Natural killer cell treated with Interleukin-12 subunit alpha and Interleukin-12 subunit beta and Interleukin-15 and Interleukin-18, amount 100 ng/mL, for 72 hours (primary cell): Measurements from ENCODE around the gene GOLGA6A. TPM values are rescaled to one million over a fixed set of nuclear protein-coding genes. Genes with fewer than 3 reads are reported as not detected.
"Not testable (repeated sequence)": the region's sequence is repeated elsewhere in the genome, so short reads cannot be mapped to it uniquely, and the experiment has no call there.

Source experiments
- ATAC-seq, 2 donors: fragments of 150-1000 bp; cut with Tn5 transposase in 1 of 2; sonication (Bioruptor Pico), chemical (Tn5 transposase) in 1 of 2; 2 replicates each; pipeline ENCODE4 v1.10.0; 2021
- DNase-seq: peaks from one replicate; pipeline ENCODE4 v3.0.0; 2022; ENCODE audit warnings: low spot score
- H3K27ac Mint-ChIP-seq, 2 donors: 1 replicate in 1 of 2; 2 replicates in 1 of 2; pipeline ENCODE4 v1.8.0; 2022; ENCODE audit warnings: mixed read lengths in 2 of 2, mild to moderate bottlenecking in 1 of 2, moderate library complexity in 1 of 2
- H3K27me3 Mint-ChIP-seq, 2 donors: 1 replicate in 1 of 2; 2 replicates in 1 of 2; pipeline ENCODE4 v1.8.0; 2022; ENCODE audit warnings: mixed read lengths in 2 of 2
- H3K36me3 Mint-ChIP-seq: one replicate; pipeline ENCODE4 v1.8.0; 2022; ENCODE audit warnings: mixed read lengths
- H3K4me1 Mint-ChIP-seq, 2 donors: 1 replicate in 1 of 2; 2 replicates in 1 of 2; pipeline ENCODE4 v1.8.0; 2022; ENCODE audit warnings: low read depth in 2 of 2, mixed read lengths in 2 of 2, mild to moderate bottlenecking in 1 of 2
- H3K4me3 Mint-ChIP-seq: one replicate; pipeline ENCODE4 v1.8.0; 2022; ENCODE audit warnings: mixed read lengths
- H3K9me3 Mint-ChIP-seq: 2 replicates; pipeline ENCODE4 v1.8.0; 2022; ENCODE audit warnings: mixed read lengths
- total RNA-seq, 2 donors: library from RNA; stranded (reverse); gene quantifications; one replicate each; pipeline ENCODE4 v1.2.3, GENCODE V29; 2022

The GOLGA6A gene
- total RNA-seq, 2 donors from 2014 or later, result not detected

DNA sequence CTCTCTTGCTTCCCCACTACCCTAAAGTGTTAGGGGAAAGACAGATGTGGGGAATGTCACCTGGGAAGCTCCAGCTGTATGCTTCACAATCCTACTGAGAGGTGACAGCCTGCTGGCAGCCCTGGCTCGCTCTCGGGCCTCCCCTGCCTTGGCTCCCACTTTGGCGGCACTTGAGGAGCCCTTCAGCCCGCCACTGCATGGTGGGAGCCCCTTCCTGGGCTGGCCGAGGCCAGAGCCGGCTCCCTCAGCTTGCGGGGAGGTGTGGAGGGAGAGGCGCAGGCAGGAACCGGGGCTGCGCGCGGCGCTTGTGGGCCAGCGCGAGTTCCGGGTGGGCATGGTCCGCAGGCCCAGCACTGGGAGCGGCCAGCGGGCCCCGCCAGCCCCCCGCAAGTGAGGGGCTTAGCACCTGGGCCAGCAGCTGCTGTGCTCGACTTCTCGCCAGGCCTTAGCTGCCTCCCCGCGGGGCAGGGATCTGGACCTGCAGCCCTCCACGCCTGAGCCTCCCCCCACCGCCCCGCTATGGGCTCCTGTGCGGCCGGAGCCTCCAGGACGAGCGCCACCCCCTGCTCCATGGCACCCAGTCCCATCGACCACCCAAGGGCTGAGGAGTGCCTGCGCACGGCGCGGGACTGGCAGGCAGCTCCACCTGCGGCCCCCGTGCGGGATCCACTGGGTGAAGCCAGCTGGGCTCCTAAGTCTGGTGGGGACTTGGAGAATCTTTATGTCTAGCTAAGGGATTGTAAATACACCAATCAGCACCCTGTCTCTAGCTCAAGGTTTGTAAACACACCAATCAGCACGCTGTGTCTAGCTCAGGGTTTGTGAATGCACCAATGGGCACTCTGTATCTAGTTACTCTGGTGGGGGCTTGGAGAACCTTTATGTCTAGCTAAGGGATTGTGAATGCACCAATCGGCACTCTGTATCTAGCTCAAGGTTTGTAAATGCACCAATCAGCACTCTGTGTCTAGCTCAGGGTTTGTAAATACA, 29.8 kb downstream of the GOLGA6A start:
- H3K27ac Mint-ChIP-seq, H3K27me3 Mint-ChIP-seq, H3K36me3 Mint-ChIP-seq, H3K4me3 Mint-ChIP-seq, ATAC-seq, DNase-seq, H3K9me3 Mint-ChIP-seq: not testable (repeated sequence)
- peaks cover 5 to 12% of the 10 kb centered on the region in 2 donors for H3K4me1 Mint-ChIP-seq

DNA sequence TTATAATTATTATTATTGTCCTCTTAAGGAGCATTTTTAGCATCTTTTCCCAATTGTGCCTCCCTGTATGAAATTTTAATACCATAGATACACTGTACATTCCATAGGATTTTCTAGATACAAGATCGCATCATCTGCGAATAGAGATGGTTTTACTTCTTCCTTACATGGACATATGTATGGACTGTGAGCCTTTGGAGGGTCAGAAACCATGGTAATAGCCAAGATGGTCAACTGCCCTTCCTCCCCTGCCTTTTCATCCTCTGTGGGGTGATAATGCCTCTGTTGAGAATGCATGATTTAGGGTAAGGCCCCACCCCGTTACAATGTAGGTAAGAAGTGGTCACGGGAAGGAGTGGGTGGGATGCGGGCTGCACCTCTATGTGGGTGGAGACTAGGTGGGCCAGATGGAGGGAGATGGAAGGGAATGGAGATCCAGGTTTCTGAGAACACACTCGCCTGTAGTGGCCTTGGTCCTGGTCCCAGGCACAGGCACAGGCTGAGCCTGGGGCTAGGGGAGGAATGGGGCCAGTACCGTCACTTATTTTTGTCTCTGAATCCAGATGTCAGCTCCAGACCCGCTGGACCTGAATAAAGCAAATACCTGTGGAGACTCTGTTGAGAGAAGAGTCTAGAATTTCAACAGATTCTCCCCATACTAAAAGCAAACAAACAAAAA, 31.7 kb downstream of the GOLGA6A start:
- H3K36me3 Mint-ChIP-seq, result no peaks in the 10 kb centered on the region
- peaks cover 5 to 12% of the 10 kb centered on the region in 2 donors for H3K4me1 Mint-ChIP-seq
- no peak overlapping the region for H3K27ac Mint-ChIP-seq
- H3K27me3 Mint-ChIP-seq, result no peaks in the 10 kb centered on the region
- H3K9me3 Mint-ChIP-seq, result no peaks in the 10 kb centered on the region
- no peak overlapping the region for H3K4me3 Mint-ChIP-seq
- ATAC-seq (no peak), DNase-seq (no peak)

DNA sequence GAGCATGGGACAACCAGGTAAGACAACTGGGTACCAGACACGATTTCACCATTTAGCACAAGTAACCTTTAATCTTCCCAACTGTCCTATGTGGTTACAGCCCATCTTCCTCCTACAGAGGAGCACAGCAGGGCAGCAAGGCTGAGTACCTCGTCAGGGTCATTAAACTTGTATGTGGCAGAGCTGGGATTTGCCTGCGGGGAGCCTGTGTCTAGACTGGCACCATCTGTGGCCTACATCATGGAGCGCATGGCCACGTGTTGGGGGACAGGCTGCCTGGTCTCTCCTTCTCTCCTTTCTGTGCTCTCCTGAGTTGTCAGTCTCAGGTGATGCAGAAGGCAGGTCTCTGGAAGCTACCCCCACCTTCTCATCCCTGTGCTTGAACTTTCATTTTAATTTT, 32.2 kb downstream of the GOLGA6A start:
- Mint-ChIP-seq H3K9me3 (no peaks in the 10 kb centered on the region), H3K4me1 (peaks cover 7 to 12% of the 10 kb centered on the region in 2 donors), H3K36me3 (no peaks in the 10 kb centered on the region), H3K27ac (no peak overlapping the region), H3K4me3 (no peak overlapping the region), H3K27me3 (no peaks in the 10 kb centered on the region)
- ATAC-seq, result no peak
- DNase-seq, result no peak

DNA sequence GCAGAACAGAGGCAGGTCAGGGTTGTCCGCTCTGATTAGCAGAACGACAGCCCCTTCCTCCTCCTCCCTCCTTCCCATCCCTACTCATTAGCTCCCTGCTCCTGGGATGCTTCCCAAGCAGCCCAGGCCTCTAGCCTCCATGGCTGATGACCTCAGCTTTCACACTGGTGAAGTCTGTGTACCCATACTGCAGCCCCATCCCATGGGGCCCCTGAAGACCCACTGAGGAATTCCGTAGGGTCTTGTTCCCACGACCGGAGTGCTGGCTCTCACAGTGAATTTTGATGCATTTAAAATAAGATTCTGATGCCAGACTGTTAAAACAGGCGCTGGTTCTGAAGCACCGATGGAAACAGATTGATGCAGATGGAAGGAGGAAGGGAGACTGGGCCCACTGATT, 36.1 kb downstream of the GOLGA6A start:
- Mint-ChIP-seq H3K4me3 (no peak overlapping the region), H3K36me3 (no peaks in the 10 kb centered on the region), H3K4me1 (peaks cover 7% of the 10 kb centered on the region in 2 donors), H3K27me3 (no peaks in the 10 kb centered on the region), H3K27ac (no peak overlapping the region), H3K9me3 (no peaks in the 10 kb centered on the region)
- DNase-seq (no peak), ATAC-seq (no peak)

DNA sequence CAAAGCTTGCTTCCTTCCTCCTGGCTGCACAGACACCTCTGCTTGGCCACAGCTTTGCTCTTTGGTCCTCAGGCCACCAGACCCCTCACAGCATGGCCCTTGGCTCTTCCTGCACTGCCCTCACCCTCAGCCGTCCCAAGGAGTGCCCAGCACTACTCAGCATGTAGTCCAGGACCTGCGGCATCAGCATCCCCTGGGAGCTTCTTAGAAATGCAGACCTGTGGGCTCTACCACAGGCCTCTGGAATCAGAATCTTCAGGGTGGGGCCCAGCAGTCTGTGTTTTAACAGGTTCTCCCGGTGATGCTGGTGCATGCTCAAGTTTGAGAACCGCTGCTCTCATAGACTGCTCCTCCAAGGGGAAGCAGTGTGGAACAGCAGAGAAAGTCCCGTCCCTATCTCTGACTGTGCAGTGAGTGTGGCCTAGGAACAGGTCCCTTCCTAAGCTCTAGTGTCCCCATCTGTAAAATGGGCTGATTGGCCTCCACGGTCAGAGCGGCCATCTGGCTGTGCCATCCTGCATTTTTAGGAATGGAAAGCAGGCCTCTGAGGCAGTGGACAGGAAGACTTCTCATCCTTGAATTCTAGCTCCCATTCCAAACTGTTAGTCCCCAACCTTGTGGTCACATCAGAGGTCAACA, 36.6 kb downstream of the GOLGA6A start:
- ATAC-seq (no peak), DNase-seq (no peak)
- no peak overlapping the region for H3K27ac Mint-ChIP-seq
- no peak overlapping the region for H3K4me3 Mint-ChIP-seq
- peaks cover 7 to 9% of the 10 kb centered on the region in 2 donors for H3K4me1 Mint-ChIP-seq
- H3K27me3 Mint-ChIP-seq, result no peaks in the 10 kb centered on the region
- no peaks in the 10 kb centered on the region for H3K36me3 Mint-ChIP-seq
- no peaks in the 10 kb centered on the region for H3K9me3 Mint-ChIP-seq

DNA sequence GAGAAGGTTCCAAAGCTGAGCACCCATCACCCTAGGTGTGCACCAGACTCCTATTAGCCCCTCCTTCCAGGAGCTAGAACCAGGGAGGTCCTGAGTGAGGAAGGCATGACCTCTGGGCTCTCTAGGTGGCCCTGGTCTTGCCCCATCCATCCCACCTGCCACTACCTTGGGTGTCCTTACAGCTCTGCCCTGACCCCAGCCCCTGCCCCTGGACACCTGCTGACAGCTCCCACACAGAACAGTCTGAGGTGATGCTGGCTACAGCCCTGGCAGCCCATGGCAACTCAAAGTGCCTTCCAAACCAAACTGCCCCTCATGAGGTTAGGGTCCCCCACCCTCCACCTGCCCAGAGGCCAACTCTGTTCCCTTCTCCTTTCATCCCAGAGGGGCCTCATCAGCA, 37.2 kb downstream of the GOLGA6A start:
- ATAC-seq (no peak), DNase-seq (no peak)
- no peaks in the 10 kb centered on the region for H3K9me3 Mint-ChIP-seq
- H3K4me3 Mint-ChIP-seq, result no peak overlapping the region
- no peaks in the 10 kb centered on the region for H3K27me3 Mint-ChIP-seq
- no peaks in the 10 kb centered on the region for H3K36me3 Mint-ChIP-seq
- H3K27ac Mint-ChIP-seq, result no peak overlapping the region
- H3K4me1 Mint-ChIP-seq, result peaks cover 7 to 10% of the 10 kb centered on the region in 2 donors

DNA sequence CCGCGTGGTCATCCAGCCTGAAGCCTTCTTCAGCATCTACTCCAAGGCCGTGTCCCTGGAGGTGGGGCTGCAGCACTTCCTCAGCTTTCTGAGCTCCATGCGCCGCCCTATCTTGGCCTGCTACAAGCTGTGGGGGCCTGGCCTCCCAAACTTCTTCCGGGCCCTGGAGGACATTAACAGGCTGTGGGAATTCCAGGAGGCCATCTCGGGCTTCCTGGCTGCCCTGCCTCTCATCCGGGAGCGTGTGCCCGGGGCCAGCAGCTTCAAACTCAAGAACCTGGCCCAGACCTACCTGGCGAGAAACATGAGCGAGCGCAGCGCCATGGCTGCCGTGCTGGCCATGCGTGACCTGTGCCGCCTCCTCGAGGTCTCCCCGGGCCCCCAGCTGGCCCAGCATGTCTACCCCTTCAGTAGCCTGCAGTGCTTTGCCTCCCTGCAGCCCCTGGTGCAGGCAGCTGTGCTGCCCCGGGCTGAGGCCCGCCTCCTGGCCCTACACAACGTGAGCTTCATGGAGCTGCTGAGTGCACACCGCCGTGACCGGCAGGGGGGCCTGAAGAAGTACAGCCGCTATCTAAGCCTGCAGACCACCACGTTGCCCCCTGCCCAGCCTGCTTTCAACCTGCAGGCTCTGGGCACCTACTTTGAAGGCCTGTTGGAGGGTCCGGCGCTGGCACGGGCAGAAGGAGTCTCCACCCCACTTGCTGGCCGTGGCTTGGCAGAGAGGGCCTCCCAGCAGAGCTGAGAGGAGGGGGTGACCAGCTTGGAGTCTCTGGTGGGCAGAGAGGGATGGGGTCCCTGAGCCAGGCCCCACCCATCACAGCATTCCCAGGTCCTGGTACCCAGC, 37.9 kb downstream of the GOLGA6A start:
- no peak overlapping the region for H3K27ac Mint-ChIP-seq
- no peak for ATAC-seq
- H3K36me3 Mint-ChIP-seq, result no peaks in the 10 kb centered on the region
- H3K4me1 Mint-ChIP-seq, result peaks cover 7 to 10% of the 10 kb centered on the region in 2 donors
- no peaks in the 10 kb centered on the region for H3K27me3 Mint-ChIP-seq
- no peak overlapping the region for H3K4me3 Mint-ChIP-seq
- H3K9me3 Mint-ChIP-seq, result no peaks in the 10 kb centered on the region
- no peak for DNase-seq

DNA sequence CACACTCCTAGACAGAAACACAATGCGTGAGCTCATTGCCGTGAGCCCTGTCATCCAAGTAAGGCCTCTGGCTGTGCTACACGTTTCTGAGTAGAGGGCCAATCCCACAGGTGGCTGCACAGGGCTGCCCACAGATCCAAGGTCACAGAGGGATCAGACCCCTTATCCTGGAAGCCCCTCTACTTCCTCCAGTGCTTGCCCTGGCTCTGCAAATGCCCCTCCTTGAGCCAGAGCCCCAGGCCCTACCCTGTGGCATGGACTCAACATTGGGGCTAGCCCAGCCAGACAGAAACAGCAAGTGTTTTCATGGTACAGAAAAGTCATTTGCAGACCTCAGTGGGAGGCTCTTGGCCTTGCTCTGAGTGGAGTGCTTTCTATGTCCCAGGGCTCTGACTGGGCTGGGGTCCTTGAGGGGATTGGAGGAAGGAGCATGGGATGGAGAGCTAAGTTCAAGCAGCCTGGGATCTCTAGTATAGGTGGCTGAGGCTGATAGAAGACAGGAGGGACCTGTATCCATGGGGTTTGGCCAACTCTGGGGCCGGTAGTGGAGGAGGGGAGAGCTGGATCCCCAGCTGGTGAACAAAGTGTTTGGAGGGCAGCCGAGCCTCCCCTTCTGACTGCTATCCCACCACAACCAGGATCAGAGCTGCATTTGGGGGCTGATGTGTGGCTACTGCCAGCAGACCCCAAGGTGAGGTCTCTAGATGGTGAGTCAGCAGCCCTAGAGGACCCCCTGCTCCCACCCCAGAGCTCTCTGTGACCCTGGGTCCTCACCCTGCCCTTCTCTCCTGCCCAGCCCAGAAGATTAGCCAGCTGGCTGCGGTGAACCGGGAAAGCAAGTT, 38.7 kb downstream of the GOLGA6A start:
- no peak overlapping the region for H3K27ac Mint-ChIP-seq
- ATAC-seq, result no peak

DNA sequence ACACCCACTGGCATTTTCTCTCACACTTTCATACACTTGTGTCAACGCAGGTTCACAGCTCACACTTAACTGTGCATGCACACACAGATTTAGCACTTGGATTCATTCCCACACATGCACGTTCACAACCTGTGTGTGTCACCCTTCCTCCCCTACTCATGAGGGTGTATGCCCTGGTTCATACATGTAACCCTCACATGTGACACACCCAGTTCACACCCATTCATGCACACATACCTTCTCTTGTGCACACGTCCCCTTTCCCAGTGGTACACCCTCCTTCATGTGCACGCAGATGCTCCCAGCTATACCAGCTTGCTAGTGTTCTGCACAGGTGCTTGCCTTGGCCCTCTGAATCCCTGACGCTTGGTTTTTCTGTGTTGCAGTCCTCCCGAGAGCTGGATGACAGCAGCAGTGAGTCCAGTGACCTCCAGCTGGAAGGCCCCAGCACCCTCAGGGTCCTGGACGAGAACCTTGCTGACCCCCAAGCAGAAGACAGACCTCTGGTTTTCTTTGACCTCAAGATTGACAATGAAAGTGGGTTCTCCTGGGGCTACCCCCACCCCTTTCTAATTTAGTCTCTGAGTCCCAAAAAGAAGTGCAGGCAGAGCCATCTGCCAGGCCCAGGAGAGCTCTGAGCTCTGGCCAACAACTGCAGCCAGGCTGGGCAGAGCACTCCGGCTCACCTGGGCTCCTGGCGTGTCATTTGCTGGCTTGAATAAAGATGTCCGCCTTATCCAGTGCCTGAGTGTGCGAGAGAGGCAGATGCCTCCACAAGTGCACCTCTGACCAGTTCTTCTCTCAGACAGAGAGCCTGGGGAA, 39.5 kb downstream of the GOLGA6A start:
- ATAC-seq, result no peak
- DNase-seq, result no peak

More for the DNA sequence above, 38.7 kb downstream of the GOLGA6A start:
- H3K36me3 Mint-ChIP-seq, result no peaks in the 10 kb centered on the region
- peaks cover 7 to 10% of the 10 kb centered on the region in 2 donors for H3K4me1 Mint-ChIP-seq
- H3K4me3 Mint-ChIP-seq, result no peak overlapping the region
- H3K9me3 Mint-ChIP-seq, result no peaks in the 10 kb centered on the region
- DNase-seq, result no peak
- no peaks in the 10 kb centered on the region for H3K27me3 Mint-ChIP-seq

DNA sequence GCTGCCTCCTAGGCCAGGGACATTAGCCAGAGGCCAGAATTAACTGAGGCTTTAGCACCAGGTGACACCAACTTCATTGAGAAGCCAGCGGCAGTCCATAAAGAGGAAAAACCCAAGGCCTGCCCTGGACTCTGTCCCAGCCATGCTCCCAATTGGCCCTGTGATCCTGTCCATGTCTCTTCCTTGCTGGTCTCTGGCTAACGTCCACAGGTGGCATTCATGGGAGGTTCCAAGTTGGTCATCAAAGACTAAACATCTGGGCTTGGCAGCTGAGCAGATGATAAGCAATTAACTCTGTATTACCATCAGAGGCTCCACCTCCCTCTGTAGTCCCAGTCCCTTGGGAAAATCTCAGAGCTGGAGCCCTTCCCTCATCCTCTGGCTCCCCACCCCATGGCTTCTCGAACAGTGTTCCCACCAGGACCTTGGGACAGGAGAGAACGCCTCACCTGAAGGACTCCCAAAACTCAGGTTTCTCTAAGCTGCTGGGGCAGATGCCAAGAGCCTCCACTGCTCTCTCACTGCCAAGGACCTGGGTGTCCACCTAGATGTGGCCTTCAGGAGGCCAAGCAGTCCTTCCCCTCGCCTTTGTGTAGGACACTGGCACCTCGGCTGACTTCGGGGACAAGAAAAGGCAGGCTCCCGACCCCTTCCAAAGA, 40.4 kb downstream of the GOLGA6A start:
- Mint-ChIP-seq H3K4me3 (no peak overlapping the region), H3K4me1 (peaks cover 0 to 10% of the 10 kb centered on the region in 2 donors), H3K9me3 (no peaks in the 10 kb centered on the region), H3K27me3 (no peaks in the 10 kb centered on the region), H3K36me3 (peaks cover 4% of the 10 kb centered on the region), H3K27ac (no peak overlapping the region)
- DNase-seq (no peak), ATAC-seq (no peak)

More for the DNA sequence above, 39.5 kb downstream of the GOLGA6A start:
- no peaks in the 10 kb centered on the region for H3K36me3 Mint-ChIP-seq
- no peaks in the 10 kb centered on the region for H3K27me3 Mint-ChIP-seq
- H3K9me3 Mint-ChIP-seq, result no peaks in the 10 kb centered on the region
- peak overlapping the region in 1 of 2 donors; percentile 68 for H3K27ac Mint-ChIP-seq
- no peak overlapping the region for H3K4me3 Mint-ChIP-seq
- H3K4me1 Mint-ChIP-seq, result peaks cover under 1 to 7% of the 10 kb centered on the region in 2 donors

DNA sequence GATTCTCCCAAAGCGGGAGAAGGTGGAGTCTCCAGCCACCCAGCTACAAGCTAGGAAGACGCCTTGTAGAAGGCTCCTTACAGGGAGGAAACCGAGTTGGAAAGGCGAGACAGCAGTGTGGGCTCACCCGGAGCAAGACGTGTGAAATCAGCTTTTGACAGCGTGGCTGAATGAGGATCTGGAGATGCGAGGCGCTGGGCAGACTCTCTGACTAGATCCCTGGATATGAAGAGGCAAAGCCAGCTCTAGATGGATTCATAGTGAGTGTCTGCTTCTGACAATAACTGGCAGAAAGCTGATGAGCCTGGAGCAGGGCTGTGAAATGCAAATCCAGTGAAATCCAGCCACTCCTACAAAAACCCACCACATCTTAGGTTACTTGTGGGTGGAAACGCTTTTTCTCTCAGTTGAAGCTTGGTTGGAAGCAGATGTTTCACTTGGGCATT, 41.0 kb downstream of the GOLGA6A start:
- DNase-seq (no peak), ATAC-seq (no peak)
- Mint-ChIP-seq H3K4me3 (no peak overlapping the region), H3K4me1 (peaks cover 0 to 13% of the 10 kb centered on the region in 2 donors), H3K36me3 (peaks cover 4% of the 10 kb centered on the region), H3K9me3 (no peaks in the 10 kb centered on the region), H3K27me3 (no peaks in the 10 kb centered on the region), H3K27ac (no peak overlapping the region)
